ENCODE results near the gene PDE4B. TPM values are rescaled to one million over a fixed set of nuclear protein-coding genes. Genes with fewer than 3 reads are reported as not detected.

PDE4B gene
- total RNA-seq, 1 donor from 2014 or later = 54.6 TPM

DNA sequence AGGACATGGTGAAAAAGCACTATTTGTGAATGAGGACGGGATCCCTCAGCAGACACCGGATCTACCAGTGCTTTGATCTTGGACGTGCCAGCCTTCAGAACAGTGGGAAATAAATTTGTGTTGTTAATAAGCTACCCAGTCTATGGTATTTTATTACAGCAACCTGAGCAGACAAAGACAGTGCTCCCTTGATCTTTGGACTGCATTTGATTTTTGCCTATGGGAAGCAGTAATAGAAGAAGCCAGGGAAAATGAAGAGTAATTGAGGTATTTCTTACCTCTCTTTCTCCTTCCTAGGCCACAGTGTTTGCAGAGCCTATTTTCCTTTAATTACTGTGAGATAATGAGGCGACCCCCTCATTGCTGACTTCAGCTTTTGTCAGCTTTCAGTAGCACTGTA is 87.9 kb downstream of the PDE4B start:
- DNase-seq (ENCODE audit: extremely low read depth, low read depth, low spot score) = no peak

- no peak for DNase-seq (ENCODE audit: extremely low read depth, low read depth, low spot score)
Observed at GRCh38 chr1:65881067-65881594, 88.4 kb downstream of the PDE4B start.

GRCh38 chr1:65882076-65882475 is 89.4 kb downstream of the PDE4B start:
- no peak for DNase-seq (ENCODE audit: extremely low read depth, low read depth, low spot score)

GRCh38 chr1:65889441-65889840 is 96.7 kb downstream of the PDE4B start:
- no peak for DNase-seq (ENCODE audit: extremely low read depth, low read depth, low spot score)

DNA sequence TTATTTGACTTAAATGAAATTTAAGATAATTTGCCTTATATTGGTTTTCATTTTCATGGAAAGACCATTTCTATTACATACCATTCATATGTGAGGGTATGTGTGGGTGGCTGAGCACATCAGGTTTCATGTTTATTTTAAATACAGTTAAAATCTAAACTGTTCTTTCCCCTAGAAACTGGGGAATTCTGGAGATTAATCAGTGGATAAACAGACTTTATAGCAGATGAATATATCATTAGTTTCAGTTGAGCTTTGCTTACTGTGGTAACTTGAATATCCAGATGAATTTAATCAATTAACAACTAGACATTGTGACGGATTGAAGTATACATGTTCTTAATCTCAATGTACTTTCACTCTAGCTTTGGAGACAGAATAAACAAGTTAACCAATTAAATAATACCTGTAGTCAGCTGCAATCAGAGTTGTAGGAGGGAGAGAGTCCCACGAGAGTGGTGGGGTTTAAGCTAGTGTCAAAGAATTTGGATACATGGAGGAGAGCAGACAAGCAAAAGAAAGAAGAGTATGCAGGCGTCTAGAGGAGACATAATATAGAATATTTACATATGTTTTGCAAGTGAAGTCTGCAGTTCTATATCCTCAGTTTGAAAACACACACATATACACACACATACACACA is 97.6 kb downstream of the PDE4B start:
- no peak for DNase-seq (ENCODE audit: extremely low read depth, low read depth, low spot score)

DNA sequence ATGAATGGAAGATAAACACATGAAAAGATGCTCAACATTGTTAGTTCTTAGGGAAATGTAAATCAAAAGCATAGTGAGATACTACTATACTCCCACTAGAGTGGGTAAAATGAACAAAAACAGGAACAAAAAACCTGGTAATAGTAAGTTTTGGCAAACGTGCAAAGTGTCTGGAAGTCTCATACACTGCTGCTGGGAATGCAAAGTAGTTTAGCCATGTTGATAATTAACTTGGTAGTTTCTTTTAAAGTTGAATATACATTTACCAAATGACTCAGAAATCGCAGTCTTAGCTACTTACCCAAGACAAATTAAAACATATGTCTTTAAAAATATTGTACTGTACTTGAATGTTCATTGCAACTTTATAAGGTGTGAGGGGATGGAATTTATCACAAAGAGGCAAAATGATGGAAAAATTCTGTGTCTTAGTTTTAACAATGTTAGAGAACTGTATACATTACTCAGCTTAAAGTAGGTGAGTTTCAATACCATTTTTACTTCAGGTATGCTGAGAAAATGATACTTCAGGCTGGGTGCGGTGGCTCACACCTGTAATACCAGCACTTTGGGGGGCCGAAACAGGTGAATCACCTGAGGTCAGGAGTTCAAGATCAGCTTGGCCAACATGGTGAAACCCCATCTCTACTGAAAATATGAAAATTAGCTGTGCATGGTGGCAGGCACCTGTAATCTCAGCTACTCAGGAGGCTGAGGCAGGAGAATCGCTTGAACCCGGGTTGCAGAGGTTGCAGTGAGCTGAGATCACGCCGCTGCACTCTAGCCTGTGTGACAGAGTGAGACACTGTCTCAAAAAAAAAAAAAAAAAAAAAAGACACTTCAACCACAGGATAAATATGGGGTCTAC is 102.3 kb downstream of the PDE4B start:
- DNase-seq (ENCODE audit: extremely low read depth, low read depth, low spot score) = no peak

- DNase-seq (ENCODE audit: extremely low read depth, low read depth, low spot score) = no peak
Observed at GRCh38 chr1:65896721-65897120, 104.0 kb downstream of the PDE4B start.

- DNase-seq (ENCODE audit: extremely low read depth, low read depth, low spot score) = no peak
Observed at GRCh38 chr1:65897485-65897884, 104.8 kb downstream of the PDE4B start.

DNA sequence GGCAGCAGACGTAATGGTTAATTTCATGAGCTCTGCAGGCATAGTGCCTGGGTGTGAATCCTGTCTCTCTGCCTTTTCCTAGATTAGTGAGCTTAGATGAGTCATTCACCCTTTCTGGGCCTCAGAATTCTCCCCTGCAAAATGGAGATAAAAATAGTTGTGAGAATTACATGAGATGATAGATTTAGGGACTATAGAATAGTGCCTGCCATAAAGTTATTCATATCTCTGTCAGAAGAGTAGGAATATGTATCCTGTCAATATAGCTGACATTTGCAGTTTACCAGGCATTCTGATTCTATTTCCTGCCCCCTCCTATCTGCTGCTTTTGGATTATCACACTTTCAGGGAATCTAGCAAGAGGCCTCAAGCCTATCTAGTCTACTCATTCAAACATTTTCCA is 112.0 kb downstream of the PDE4B start:
- no peak for DNase-seq (ENCODE audit: extremely low read depth, low read depth, low spot score)

- DNase-seq (ENCODE audit: extremely low read depth, low read depth, low spot score) = no peak
Observed at GRCh38 chr1:65910432-65910831, 117.7 kb downstream of the PDE4B start.

GRCh38 chr1:65911679-65912078 is 119.0 kb downstream of the PDE4B start:
- DNase-seq (ENCODE audit: extremely low read depth, low read depth, low spot score) = no peak

DNA sequence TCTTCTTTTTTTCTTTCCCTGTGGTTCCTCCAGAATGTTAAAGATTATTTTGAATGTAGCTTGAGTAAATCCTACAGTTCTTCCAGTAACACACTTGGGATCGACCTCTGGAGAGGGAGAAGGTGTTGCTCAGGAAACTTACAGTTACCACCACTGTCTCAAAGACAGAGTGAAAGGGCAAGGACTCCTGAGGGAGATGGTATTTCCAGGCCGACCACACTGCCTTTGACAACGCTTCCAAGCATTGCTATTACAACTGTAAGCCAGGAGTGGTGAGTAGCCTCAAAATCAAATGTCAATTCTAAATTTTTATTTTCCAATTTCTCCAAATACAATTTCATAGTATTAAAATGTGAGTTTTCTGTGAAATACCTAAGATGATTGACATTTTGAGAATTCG is 125.9 kb downstream of the PDE4B start:
- no peak for DNase-seq (ENCODE audit: extremely low read depth, low read depth, low spot score)

DNA sequence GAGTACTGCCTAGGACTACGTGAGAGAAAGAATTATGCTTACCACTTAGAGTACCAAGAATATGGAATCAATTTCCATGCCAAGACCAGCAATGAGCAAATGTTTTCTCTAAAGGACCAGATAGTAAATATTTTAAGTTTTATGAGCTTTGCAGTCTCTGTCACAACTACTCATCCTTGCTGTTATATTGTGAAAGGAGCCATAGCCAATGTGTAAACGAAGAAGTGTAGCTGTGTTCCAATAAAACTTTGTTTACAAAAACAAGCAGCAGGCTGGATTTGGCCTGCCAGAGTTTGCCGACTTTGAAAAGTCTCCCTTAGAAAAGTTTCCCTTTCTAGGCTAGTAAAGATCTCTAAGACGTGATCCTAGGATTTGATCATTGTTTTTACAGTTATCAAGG is 128.8 kb downstream of the PDE4B start:
- DNase-seq (ENCODE audit: extremely low read depth, low read depth, low spot score) = no peak

- no peak for DNase-seq (ENCODE audit: extremely low read depth, low read depth, low spot score)
Observed at GRCh38 chr1:65924471-65924870, 131.8 kb downstream of the PDE4B start.

DNA sequence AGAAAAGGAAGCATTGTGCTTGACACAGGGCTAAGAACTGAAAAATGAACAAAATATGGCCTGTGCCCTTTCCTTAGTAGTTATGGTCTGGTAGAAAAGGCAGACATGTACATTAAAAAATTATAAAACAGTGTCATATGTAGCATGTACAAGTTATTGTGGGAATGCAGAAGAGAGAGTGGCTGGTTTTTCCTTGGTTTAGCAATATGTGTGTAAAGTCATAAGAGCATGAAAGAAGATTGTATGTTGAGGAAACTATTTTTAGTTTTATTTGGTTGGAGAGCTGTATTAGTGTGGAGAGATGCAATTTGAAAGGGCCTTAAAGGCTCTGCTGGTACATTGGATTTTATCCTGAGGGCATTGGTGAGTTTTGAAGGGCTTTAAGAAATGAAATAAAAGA is 145.8 kb downstream of the PDE4B start:
- no peak for DNase-seq (ENCODE audit: extremely low read depth, low read depth, low spot score)

DNA sequence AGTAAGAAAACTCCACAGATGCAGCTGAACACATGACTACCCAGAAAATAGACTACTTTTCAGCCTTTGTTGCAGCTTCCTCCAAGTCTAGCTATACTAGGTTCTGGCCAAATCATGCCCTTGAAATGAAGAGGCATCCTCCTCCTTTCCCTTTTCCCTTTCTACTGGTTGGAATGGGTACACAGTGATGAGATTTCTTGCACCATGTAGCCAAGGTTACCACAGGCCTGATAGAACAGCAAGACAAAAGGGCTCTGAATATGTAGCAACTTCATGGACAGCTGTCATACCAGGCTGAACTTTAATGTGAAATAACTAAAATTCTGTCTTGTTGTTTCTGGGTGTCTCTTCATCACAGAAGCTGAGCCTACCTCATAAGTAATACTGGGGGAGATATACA is 146.5 kb downstream of the PDE4B start:
- DNase-seq (ENCODE audit: extremely low read depth, low read depth, low spot score) = no peak

DNA sequence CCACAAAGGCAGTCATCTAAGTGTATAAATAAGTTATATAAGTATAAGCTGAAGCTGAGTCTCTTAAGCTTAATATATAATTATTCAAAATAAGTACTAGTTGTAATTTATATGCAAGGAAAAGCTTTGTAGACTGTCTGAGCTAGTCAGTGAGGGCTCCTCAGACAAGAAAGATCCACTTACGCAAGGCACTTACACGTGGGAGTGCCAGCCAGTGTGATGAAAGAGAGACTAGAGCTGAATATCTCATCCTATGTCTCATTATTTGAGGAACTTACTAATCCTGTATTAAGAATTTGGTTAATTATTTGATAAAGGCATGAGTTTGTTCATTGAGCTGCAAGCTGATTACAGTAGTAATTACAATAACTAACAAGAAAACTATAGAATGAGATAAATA is 146.9 kb downstream of the PDE4B start:
- DNase-seq (ENCODE audit: extremely low read depth, low read depth, low spot score) = no peak

DNA sequence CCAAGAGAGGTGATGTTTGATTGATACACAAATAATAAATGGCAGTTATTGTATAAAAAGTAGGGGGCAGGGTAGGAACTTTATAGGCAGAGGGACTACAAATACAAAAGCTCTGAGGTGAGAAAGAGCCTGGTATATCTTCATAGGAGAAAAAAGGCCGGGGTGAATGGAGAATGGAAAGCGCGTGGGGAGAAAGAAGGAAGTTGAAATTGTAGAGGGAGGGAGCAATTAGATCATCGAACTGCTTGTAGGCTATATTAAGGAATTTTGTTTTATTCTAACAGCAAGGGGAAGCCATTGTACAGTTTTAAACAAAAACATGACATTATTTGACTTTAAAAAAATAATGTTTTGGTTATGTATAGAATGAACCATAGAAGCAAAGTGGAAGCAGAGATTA is 147.4 kb downstream of the PDE4B start:
- DNase-seq (ENCODE audit: extremely low read depth, low read depth, low spot score) = no peak

DNA sequence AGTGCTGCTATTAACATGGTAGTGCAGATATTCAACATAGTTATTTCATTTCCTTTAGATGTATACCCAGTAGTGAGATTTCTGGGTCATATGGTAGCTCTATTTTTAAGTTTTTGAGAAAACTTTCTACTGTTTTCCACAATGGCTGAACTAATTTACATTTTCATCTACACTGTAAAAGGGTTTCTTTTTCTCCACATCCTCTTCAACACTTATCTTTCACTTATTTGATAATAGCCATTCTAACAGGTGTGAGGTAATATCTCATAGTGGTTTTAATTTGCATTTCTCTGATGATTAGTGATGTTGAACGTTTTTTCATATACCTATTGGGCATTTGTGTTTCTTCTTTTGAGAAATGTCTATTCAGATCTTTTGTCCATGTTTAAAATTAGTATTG is 149.8 kb downstream of the PDE4B start:
- DNase-seq (ENCODE audit: extremely low read depth, low read depth, low spot score) = no peak

- DNase-seq (ENCODE audit: extremely low read depth, low read depth, low spot score) = no peak
Observed at GRCh38 chr1:65946376-65946775, 153.7 kb downstream of the PDE4B start.

- no peak for DNase-seq (ENCODE audit: extremely low read depth, low read depth, low spot score)
Observed at GRCh38 chr1:65946960-65947359, 154.3 kb downstream of the PDE4B start.

- no peak for DNase-seq (ENCODE audit: extremely low read depth, low read depth, low spot score)
Observed at GRCh38 chr1:65948609-65949229, 156.0 kb downstream of the PDE4B start.
